Muscle of arm (tissue), 12 donors: ENCODE results near the gene ZNF79. TPM values are rescaled to one million over a fixed set of nuclear protein-coding genes. Genes with fewer than 3 reads are reported as not detected.
"Not testable (repeated sequence)": the region's sequence is repeated elsewhere in the genome, so short reads cannot be mapped to it uniquely, and the experiment has no call there.

ENCODE experiments used
- DNase-seq: peaks from one replicate; pipeline ENCODE4 v3.0.0-alpha.2; 2013
- polyA plus RNA-seq, 12 donors: library from polyadenylated mRNA; unstranded; fragments of 120-200 nt; gene quantifications; one replicate each; pipeline ENCODE4 v1.2.1, GENCODE V29; 2013; ENCODE audit not compliant: insufficient read length in 12 of 12

The ZNF79 gene
- polyA plus RNA-seq, 12 donors: 3.8 to 6.7 (median 5.1) TPM; not detected in 2

DNA sequence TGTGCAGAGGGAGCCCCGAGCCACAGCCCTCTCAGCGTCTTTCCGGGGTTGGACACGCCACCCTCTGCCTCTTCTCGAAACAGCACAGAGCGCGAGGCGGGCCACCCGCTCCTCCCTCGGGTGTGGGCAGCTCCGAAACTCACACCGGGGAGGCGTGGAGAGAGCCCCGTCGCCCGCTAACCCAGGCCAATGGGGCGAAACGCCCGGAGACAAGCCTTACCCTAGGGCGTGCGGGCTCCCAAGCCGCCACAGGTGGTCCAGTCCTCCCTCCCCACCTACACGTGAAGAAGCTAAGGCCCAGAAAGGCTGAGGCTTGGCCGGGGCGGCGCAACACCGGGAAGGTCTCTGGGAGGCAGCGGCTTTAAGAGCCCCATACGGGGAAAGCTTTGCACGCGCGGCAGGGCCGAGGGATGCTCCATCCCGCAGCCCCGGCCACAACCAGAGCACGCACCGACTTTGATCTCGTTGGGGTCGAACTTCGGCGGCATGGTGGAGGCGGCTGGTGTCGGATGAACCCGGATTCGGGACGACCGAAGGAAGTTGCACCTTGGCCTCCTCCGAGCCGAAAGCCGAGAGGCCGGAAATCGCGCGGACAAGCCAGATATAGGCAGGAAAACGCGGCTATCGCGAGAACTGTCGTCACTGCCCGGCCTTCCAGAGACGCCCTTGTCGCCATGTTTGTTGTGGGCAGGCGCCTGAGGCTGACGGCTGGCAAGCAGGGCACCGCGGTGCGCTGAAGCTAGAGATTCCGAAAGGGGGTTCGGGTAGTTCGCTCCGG, 26.8 kb downstream of the ZNF79 start, which contains the start of the genes LRSAM1 and RPL12:
LRSAM1 (plus strand) TSS at position 681 of the 778 bp plus-strand sequence. CDS start 3,018 bp downstream, outside the sequence.
RPL12 (minus strand) TSS at position 577 of the 778 bp plus-strand sequence; CDS start at position 488, 89 bp downstream.
- DNase-seq: peak; percentile 98

GRCh38 chr9:127451608-127451857, 27.4 kb downstream of the ZNF79 start:
- DNase-seq: no peak

DNA sequence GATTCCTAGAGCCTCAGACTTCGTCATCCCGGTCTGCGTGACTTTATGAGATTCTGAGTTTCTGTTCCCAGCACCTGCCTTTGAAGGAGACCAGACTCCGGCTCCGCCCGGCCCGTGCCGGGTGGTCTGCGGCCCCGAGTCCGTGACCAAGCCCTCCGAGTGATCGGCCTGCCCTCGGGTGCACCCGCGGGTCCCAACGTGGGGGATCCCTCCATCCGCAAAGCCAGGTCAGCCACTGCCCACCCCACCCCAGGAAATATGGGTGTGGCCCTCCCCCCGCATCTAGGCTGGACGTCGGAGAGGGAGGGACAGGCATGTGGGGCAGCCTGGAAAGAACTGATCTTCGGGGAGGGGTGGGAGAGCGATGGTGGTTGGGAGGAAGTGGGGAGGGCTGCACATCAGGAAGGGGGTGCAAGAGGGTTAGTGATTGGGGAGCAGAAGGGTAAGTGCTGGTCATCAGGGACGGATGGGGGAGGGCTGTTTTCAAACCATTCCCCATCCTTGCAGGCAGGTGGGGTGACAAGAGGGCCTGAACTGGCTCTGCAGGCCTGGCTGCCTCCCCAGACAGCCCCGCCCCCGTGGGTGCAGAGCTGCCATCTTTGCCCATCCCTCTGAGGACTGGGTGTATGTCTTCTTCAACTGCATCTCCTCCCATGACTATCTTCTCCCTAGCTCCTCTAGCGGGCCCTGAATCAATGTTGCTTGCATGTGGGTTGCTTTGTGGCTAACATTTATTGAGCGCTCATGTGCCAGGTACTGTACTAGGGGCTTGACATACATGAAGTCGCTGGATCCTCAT, 27.9 kb downstream of the ZNF79 start:
- no peak for DNase-seq

GRCh38 chr9:127452691-127453090, 28.5 kb downstream of the ZNF79 start:
- peak; percentile 13 for DNase-seq

GRCh38 chr9:127455324-127455992, 31.3 kb downstream of the ZNF79 start:
- DNase-seq: no peak

DNA sequence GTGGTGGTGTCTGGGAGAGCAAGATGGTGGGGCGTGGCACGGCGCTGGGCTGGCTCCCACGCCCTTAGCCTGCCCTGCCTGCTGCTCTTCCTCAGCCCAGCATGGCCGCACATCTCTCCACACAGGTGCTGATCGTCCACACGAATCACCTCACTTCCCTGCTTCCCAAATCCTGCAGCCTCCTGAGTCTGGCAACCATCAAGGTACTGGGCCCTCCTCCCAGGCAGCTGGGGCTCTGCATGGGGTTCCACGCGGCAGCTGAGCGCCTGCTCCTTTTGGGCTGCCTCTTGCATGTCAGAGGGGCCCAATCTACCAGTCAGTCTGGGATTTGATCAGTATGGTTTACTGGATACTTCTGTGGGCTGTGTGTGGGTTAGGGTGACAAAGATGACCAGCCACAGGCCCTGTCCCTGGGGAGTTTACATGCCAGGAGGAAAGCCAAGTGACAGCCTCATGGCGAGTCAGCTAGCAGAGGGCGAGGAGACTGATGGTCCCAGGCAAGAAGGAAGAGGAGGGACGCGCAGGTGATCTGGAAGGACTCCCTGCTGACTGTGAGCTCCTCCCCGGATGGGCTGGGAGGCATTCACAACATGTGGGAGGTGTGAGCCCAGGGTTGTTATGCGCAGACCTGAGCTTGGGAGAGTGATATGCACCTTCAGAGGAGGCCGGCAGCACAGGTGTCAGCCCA, 33.2 kb downstream of the ZNF79 start:
- no peak for DNase-seq

DNA sequence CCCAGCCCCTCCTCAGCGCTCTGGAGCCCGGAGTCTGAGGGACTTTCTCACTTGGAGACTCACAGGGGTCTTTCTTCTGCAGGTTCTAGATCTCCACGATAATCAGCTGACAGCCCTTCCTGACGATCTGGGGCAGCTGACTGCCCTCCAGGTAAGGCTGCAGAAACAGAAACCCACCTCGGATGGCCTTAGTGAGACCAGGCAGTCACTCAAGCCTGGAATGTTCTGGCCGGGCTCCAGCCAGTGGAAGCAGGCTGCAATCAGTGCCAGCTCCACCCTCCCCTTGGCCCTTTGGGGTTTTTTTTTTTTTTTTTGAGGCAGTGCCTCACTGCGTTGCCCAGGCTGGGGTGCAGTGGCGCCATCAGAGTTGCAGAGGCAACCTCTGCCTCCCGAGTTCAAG, 34.7 kb downstream of the ZNF79 start:
- no peak for DNase-seq

DNA sequence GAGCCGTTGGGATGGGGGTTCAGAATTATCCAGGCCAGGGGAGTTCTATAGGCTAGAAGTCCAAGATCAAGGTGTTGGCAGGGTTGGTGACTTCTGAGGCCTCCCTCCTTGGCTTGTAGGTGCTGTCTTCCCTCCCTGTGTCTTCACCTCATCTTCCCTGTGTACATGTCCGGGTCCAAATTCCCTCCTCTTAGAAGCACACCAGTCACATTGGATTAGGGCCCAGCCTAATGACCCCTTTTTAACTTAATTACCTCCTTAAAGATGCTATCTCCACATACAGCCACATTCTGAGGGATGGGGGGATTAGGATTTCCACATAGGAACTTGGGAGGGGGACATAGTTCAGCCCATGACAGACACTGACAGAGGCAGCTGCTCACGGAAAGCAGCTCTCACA, 39.2 kb downstream of the ZNF79 start:
- no peak for DNase-seq

- peak; percentile 16 for DNase-seq
Measured at GRCh38 chr9:127463911-127464310, 39.7 kb downstream of the ZNF79 start.

- not testable (repeated sequence) for DNase-seq
Measured at GRCh38 chr9:127466407-127466917, 42.3 kb downstream of the ZNF79 start.

- no peak for DNase-seq
Measured at GRCh38 chr9:127467621-127468020, 43.4 kb downstream of the ZNF79 start.

- DNase-seq: no peak
Measured at GRCh38 chr9:127470662-127471061, 46.5 kb downstream of the ZNF79 start.

DNA sequence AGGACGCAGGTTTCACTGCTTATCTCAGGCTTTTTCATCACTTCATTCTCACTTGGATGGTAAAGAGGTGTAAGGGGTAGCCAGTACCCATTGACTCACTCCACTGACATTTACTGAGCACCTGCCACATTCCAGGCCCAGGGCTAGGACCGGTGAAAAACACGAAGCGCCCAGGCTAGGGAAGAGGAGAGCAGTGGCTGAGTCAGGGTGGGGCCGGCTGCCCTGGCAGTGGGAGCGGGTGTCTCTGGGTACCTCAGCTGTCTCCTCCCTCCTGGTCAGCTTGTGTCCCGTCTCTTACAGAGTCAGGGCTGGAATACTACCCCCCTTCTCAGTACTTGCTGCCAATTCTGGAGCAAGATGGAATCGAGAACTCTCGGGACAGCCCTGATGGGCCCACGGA, 49.3 kb downstream of the ZNF79 start:
- no peak for DNase-seq

DNA sequence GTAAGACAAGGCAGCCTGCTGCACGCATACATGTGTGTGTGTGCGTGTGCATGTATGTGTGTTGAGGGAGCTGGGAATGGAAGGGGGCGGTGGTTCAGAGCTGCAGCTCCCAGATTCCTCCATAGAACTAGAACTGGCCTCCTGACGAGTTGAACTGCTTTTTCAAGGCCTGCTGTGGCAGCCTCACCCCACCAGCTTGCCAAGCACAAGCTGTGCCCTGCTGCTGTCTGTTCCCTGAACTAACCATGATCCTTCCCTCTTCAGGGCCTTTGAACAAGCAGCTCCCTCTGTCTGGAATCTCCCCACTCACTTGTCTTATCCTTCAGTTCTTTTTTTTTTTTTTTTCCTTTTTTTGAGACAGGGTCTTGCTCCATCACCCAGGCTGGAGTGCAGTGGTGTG, 49.8 kb downstream of the ZNF79 start:
- no peak for DNase-seq

DNA sequence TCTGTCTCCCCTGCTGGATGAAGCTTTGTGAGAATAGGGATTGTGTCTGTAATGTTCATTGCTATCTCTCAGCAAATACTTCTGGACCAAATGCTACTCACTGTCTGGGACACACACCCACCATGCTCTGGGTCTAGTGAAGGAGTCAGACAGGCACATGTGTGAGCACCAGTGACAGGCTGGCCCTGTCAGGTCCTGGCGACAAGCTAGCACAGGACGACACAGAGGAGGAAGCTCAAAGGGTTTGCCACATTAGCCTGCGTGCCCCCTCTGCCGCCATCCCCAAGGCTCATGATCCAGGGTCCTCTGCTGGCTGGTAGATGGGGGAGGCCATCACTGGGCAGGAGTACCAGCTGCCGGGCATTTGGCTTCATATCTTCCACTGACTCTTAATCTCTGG, 50.4 kb downstream of the ZNF79 start:
- no peak for DNase-seq

- DNase-seq: no peak
Measured at GRCh38 chr9:127479507-127480081, 55.4 kb downstream of the ZNF79 start.

- DNase-seq: no peak
Measured at GRCh38 chr9:127482662-127483061, 58.5 kb downstream of the ZNF79 start.

DNA sequence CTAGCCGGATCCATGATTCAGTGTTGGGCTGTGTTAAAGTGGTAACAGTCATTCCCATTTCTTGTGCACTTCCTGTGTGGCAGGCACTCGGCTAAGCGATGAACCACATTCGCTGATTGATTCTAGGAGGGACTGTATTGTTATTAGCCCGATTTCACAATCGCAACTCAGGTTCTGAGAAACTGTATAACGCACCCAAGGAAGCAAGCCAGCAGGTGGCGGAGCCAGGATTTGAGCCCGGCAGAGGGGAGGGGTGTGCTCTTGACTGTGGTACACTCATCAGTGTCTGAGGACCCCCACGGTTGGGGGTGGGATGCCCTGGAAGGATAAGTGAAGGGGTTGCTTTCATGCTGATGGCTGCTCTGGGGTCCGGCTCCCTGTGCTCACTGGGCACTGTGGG, 61.8 kb downstream of the ZNF79 start:
- DNase-seq: no peak

GRCh38 chr9:127488946-127489345, 64.8 kb downstream of the ZNF79 start:
- no peak for DNase-seq

- no peak for DNase-seq
Measured at GRCh38 chr9:127489471-127490115, 65.4 kb downstream of the ZNF79 start.
